Measurements from ENCODE around the gene CNTNAP2. TPM values are rescaled to one million over a fixed set of nuclear protein-coding genes. Genes with fewer than 3 reads are reported as not detected.

The CNTNAP2 gene
- total and polyA plus RNA-seq, 2 of the 13 experiments (the other 11 are each of a cell fraction or from before 2014, with no cell fraction given), result 0.40 to 0.42 TPM

DNA sequence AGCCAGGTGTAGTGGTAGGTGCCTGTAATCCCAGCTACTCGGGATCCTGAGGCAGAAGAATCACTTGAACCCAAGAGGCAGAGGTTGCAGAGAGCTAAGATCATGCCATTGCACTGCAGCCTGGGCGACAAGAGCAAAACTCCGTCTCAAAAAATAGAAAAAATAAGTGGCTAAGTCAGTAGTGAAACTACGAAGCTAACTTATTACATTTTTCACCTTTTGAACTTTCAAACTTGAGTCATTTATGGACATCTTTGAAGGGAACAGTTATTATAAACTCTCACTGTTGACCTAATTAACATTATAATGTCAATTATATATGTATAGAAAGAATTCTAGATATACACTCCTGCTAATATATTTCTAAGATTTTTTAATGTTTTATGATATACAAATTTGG, 1932.5 kb downstream of the CNTNAP2 start (continued):
- no peak for TF ChIP-seq ONECUT2 (CRISPR knock-in tag; IDR thresholded peaks at IDR 0.05)
- no peak for TF ChIP-seq MZF1 (CRISPR knock-in tag; IDR thresholded peaks at IDR 0.05; ENCODE audit: borderline replicate concordance)
- TF ChIP-seq, protein P1, sequence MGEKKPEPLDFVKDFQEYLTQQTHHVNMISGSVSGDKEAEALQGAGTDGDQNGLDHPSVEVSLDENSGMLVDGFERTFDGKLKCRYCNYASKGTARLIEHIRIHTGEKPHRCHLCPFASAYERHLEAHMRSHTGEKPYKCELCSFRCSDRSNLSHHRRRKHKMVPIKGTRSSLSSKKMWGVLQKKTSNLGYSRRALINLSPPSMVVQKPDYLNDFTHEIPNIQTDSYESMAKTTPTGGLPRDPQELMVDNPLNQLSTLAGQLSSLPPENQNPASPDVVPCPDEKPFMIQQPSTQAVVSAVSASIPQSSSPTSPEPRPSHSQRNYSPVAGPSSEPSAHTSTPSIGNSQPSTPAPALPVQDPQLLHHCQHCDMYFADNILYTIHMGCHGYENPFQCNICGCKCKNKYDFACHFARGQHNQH (CRISPR knock-in tag; IDR thresholded peaks at IDR 0.05), result no peak
- no peak for TF ChIP-seq CBFB (CRISPR knock-in tag; IDR thresholded peaks at IDR 0.05)

DNA sequence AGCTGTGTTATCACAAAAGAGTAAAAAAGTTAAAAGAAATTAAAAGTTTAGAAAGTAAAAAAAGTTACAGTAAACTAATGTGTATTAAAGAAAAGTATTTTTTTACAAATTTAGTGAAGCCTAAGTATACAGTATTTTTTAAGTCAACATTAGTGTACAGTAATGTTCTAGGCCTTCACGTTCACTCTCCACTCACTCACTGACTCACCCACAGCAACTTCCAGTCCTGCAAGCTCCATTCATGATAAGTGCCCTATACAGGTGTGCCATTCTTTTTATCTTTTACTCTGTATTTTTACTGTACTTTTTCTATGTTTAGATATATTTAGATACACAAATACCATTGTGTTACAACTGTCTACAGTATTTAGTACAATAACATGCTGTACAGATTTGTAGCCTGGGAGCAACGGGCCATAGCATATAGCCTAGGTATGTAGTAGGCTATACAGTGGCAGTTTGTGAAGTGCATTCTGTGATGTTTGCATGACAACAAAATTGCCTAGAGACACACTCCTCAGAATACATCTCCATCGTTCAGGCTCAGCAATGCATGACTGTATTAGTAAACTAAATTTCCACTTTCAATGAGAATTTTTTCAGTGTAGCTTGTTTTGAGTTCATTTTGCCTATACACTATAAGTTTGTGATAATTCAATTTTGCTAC, 1934.0 kb downstream of the CNTNAP2 start:
- in situ Hi-C loops (cut with HindIII; ENCODE audit: extremely low pct_ligation_motif_present, low pct_unique_long_range_greater_than_20kb), result no loop called here
- POLR2A ChIA-PET, result no interaction called here
- TF ChIP-seq GABPA (IDR thresholded peaks at IDR 0.05; ENCODE audit: low read depth, low read length) (no peak), GABPA (CRISPR knock-in tag; IDR thresholded peaks at IDR 0.05; ENCODE audit: low read depth) (no peak), DR1 (CRISPR knock-in tag; IDR thresholded peaks at IDR 0.05) (no peak), ZBTB8A (CRISPR knock-in tag; IDR thresholded peaks at IDR 0.05; ENCODE audit: borderline replicate concordance, low read depth) (no peak), ZBTB38 (CRISPR knock-in tag; IDR thresholded peaks at IDR 0.05) (no peak), ZNF841 (CRISPR knock-in tag; IDR thresholded peaks at IDR 0.05; ENCODE audit: borderline replicate concordance) (no peak), FLYWCH1 (CRISPR knock-in tag; IDR thresholded peaks at IDR 0.05) (no peak), ZNF530 (CRISPR knock-in tag; IDR thresholded peaks at IDR 0.05; ENCODE audit: low read depth) (no peak), ZFX (CRISPR knock-in tag; IDR thresholded peaks at IDR 0.05; ENCODE audit: low read depth) (no peak), HDAC2 (CRISPR knock-in tag; IDR thresholded peaks at IDR 0.05) (no peak)
- TF ChIP-seq, protein P2, sequence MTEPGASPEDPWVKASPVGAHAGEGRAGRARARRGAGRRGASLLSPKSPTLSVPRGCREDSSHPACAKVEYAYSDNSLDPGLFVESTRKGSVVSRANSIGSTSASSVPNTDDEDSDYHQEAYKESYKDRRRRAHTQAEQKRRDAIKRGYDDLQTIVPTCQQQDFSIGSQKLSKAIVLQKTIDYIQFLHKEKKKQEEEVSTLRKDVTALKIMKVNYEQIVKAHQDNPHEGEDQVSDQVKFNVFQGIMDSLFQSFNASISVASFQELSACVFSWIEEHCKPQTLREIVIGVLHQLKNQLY (CRISPR knock-in tag; IDR thresholded peaks at IDR 0.05), result no peak
- TF ChIP-seq, protein P3, sequence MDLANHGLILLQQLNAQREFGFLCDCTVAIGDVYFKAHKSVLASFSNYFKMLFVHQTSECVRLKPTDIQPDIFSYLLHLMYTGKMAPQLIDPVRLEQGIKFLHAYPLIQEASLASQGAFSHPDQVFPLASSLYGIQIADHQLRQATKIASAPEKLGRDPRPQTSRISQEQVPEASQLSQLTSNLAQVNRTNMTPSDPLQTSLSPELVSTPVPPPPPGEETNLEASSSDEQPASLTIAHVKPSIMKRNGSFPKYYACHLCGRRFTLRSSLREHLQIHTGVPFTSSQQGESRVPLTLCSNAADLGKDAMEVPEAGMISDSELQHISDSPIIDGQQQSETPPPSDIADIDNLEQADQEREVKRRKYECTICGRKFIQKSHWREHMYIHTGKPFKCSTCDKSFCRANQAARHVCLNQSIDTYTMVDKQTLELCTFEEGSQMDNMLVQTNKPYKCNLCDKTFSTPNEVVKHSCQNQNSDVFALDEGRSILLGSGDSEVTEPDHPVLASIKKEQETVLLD (CRISPR knock-in tag; IDR thresholded peaks at IDR 0.05; ENCODE audit: low read depth), result no peak
- TF ChIP-seq, protein P4, sequence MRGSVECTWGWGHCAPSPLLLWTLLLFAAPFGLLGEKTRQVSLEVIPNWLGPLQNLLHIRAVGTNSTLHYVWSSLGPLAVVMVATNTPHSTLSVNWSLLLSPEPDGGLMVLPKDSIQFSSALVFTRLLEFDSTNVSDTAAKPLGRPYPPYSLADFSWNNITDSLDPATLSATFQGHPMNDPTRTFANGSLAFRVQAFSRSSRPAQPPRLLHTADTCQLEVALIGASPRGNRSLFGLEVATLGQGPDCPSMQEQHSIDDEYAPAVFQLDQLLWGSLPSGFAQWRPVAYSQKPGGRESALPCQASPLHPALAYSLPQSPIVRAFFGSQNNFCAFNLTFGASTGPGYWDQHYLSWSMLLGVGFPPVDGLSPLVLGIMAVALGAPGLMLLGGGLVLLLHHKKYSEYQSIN (CRISPR knock-in tag; IDR thresholded peaks at IDR 0.05; ENCODE audit: borderline replicate concordance), result no peak
- TF ChIP-seq, protein P5, sequence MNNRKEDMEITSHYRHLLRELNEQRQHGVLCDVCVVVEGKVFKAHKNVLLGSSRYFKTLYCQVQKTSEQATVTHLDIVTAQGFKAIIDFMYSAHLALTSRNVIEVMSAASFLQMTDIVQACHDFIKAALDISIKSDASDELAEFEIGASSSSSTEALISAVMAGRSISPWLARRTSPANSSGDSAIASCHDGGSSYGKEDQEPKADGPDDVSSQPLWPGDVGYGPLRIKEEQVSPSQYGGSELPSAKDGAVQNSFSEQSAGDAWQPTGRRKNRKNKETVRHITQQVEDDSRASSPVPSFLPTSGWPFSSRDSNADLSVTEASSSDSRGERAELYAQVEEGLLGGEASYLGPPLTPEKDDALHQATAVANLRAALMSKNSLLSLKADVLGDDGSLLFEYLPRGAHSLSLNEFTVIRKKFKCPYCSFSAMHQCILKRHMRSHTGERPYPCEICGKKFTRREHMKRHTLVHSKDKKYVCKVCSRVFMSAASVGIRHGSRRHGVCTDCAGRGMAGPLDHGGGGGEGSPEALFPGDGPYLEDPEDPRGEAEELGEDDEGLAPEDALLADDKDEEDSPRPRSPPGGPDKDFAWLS (CRISPR knock-in tag; IDR thresholded peaks at IDR 0.05; ENCODE audit: borderline replicate concordance), result no peak

More for the DNA sequence above, 1934.0 kb downstream of the CNTNAP2 start:
- no peak overlapping the region for H3K4me2 ChIP-seq (ENCODE audit: low read depth, low read length)
- DNase-seq (ENCODE audit: low spot score) (no peak), FAIRE-seq (no peak), ATAC-seq (no peak)
- 12% methylated on average over 3 of the region's 3 CpGs for whole genome bisulfite sequencing (ENCODE audit: low lambda C conversion rate)
- BruUV-seq (replicated peaks), result no TSS peak
- H3K36me3 ChIP-seq (replicated peaks in 1 of 2; ENCODE audit: control insufficient read depth in 1 of 2, insufficient read depth in 2 of 2, low read length in 2 of 2), result no peaks in the 10 kb centered on the region
- intact Hi-C loops (cut with micrococcal nuclease; ENCODE audit: unreplicated experiment), result no loop called here
- no peaks in the 10 kb centered on the region for H3K4me1 ChIP-seq (ENCODE audit: insufficient read depth, low read length)
- H3K9me3 ChIP-seq (ENCODE audit: low read length), result no peaks in the 10 kb centered on the region
- no peak overlapping the region for H3K27ac ChIP-seq (ENCODE audit: extremely low read length, insufficient read depth, low read length)
- no peaks in the 10 kb centered on the region for H4K20me1 ChIP-seq (ENCODE audit: insufficient read depth, low read length)
- CTCF ChIA-PET (ENCODE audit: low intra/inter-chr PET ratio, low total read pairs), result no interaction called here
- H3K9ac ChIP-seq (ENCODE audit: insufficient read depth, low read depth, low read length), result no peak overlapping the region
- H2AFZ ChIP-seq (ENCODE audit: low read length), result no peak overlapping the region
- H3K79me2 ChIP-seq (ENCODE audit: insufficient read depth, low read length), result no peaks in the 10 kb centered on the region
- H3K4me3 ChIP-seq (replicated peaks in 1 of 3; ENCODE audit: insufficient read depth in 1 of 3, low read depth in 2 of 3, low read length in 3 of 3), result no peak overlapping the region
- no peaks in the 10 kb centered on the region for H3K27me3 ChIP-seq (ENCODE audit: control insufficient read depth in 1 of 2, insufficient read depth in 2 of 2, low read length in 2 of 2)
